ENCODE measurements around the gene DOCK10. TPM values are rescaled to one million over a fixed set of nuclear protein-coding genes. Genes with fewer than 3 reads are reported as not detected.

Gene DOCK10
- total RNA-seq, 1 donor = 20.7 TPM

GRCh38 chr2:224777559-224777930 is 264.7 kb downstream of the DOCK10 start:
- TF ChIP-seq CTCF (IDR thresholded peaks at IDR 0.05; ENCODE audit: insufficient read depth, low read depth, low read length) = no peak
- no peak overlapping the region for H3K4me3 ChIP-seq (ENCODE audit: low read depth, low read length)
- no peak for DNase-seq (ENCODE audit: low read depth)

- H3K4me3 ChIP-seq (ENCODE audit: low read depth, low read length) = no peak overlapping the region
- no peak for DNase-seq (ENCODE audit: low read depth)
- no peak for TF ChIP-seq CTCF (IDR thresholded peaks at IDR 0.05; ENCODE audit: insufficient read depth, low read depth, low read length)
Measured at GRCh38 chr2:224776795-224777558, 265.3 kb downstream of the DOCK10 start.

- peak; percentile 40 for DNase-seq (ENCODE audit: low read depth)
- no peak for TF ChIP-seq CTCF (IDR thresholded peaks at IDR 0.05; ENCODE audit: insufficient read depth, low read depth, low read length)
- H3K4me3 ChIP-seq (ENCODE audit: low read depth, low read length) = no peak overlapping the region
Measured at GRCh38 chr2:224775647-224776046, 266.6 kb downstream of the DOCK10 start.

- no peak for TF ChIP-seq CTCF (IDR thresholded peaks at IDR 0.05; ENCODE audit: insufficient read depth, low read depth, low read length)
- no peak overlapping the region for H3K4me3 ChIP-seq (ENCODE audit: low read depth, low read length)
- DNase-seq (ENCODE audit: low read depth) = no peak
Measured at GRCh38 chr2:224774735-224775134, 267.5 kb downstream of the DOCK10 start.

GRCh38 chr2:224772494-224772893 is 269.8 kb downstream of the DOCK10 start:
- TF ChIP-seq CTCF (IDR thresholded peaks at IDR 0.05; ENCODE audit: insufficient read depth, low read depth, low read length) = no peak
- no peak for DNase-seq (ENCODE audit: low read depth)
- H3K4me3 ChIP-seq (ENCODE audit: low read depth, low read length) = no peak overlapping the region

- H3K4me3 ChIP-seq (ENCODE audit: low read depth, low read length) = no peak overlapping the region
- no peak for TF ChIP-seq CTCF (IDR thresholded peaks at IDR 0.05; ENCODE audit: insufficient read depth, low read depth, low read length)
- no peak for DNase-seq (ENCODE audit: low read depth)
Measured at GRCh38 chr2:224769489-224769888, 272.8 kb downstream of the DOCK10 start.
